CD4-positive, alpha-beta T cell treated with Interleukin-21 for 1 hour (primary cell): ENCODE data around the gene SESN2.
A peak's percentile ranks its signal among the peaks of the same experiment; 100 is the strongest.

Experiments used
- DNase-seq: peaks from one replicate; pipeline ENCODE4 v3.0.0-alpha.2; 2020

Gene SESN2, protein sequence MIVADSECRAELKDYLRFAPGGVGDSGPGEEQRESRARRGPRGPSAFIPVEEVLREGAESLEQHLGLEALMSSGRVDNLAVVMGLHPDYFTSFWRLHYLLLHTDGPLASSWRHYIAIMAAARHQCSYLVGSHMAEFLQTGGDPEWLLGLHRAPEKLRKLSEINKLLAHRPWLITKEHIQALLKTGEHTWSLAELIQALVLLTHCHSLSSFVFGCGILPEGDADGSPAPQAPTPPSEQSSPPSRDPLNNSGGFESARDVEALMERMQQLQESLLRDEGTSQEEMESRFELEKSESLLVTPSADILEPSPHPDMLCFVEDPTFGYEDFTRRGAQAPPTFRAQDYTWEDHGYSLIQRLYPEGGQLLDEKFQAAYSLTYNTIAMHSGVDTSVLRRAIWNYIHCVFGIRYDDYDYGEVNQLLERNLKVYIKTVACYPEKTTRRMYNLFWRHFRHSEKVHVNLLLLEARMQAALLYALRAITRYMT

DNA sequence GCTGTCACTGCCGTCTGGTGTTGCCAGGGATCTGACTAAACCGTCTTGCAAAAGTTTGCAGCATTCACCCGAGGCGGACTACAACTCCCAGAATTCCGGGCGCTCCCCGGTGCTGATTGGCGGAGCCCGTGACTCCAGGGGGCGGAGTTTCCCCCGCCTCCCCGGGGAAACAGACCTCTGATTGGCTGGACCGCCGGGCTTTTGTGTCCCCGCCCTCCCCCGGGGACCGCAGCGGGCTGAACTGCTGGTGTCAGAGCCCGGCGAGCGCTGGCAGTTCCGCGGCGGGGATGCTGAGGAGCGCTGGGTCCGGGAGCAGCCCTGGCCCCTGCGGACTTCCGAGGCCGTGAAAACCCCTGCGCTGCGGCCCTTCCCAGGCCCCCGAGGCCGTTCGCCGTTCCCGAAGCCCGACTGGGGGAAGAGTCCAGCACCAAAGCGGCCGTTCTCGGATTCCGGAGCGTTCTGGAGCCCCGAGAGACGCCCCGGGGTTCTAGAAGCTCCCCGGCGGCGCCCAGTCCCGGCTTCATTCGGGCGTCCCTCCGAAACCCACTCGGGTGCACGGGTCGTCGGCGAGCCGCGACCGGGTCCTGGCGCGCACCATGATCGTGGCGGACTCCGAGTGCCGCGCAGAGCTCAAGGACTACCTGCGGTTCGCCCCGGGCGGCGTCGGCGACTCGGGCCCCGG is at the start of gene SESN2:
TSS of gene SESN2 (plus strand) at position 267 of the 682 bp plus-strand sequence. CDS start at position 597, 330 bp downstream.
- DNase-seq = peak; percentile 99

DNA sequence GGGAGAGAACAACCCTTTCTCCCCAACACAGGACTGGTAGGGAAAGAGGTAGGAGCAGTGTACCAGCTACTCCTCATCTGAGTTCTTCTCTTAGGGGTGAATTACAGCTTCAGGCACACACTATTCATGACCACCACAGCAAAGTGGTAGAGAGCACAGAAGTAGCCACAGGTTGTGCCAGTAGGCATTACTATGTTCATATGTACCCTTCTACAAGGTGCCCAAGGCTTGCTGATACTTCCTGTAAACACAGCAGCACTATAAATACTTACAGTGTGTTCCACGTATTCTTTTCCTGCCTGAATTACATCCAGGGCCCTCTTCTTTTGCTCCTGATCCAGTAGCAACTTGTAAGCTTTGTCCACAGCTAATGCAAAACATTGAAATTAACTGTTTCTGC is 49.6 kb upstream of the SESN2 start:
- DNase-seq = no peak

GRCh38 chr1:28213315-28213714 is 46.0 kb upstream of the SESN2 start:
- DNase-seq = no peak

DNA sequence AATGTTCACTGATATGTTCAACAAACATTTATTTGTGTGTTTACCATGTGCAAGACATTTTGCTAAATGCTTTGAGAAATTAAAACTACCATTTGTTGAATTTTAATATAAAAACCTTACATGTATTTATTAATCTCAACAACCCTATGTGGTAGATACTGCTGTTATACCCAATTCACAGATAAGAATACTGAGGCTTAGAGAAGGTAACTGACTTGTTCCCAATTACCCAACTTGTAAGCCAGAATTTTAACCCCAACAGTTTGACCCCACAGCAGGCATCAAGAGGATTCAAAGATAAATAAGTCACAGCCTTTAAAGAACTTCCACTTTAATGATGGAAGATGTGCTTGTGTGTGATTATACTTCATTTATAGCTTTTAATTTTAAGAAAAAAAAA is 30.2 kb upstream of the SESN2 start:
- DNase-seq = no peak

DNA sequence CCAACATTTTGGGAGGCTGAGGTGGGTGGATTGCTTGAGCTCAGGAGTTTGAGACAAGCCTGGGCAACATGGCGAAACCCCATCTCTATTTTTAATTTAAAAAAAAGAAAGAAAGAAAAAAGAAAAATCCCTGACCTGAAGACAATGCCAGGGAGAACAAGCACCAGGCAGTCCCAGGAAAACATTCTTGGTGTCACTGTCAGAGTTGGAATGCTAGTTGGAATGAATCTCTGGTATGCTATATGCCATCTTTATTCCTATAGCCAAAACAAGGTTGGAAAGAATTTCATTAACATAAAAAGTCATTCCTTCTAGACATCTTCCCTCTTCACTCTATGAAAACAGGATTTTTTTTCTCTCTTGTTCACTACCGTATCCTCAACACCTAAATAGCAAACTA is 29.3 kb upstream of the SESN2 start:
- DNase-seq = no peak

GRCh38 chr1:28232558-28233263 is 26.6 kb upstream of the SESN2 start, which contains the start of gene DNAJC8:
DNAJC8 (minus strand) TSS chr1:28233029; CDS start chr1:28232998, 31 bp downstream.
- DNase-seq = peak; percentile 93

- no peak for DNase-seq
These were observed 26.1 kb upstream of the SESN2 start for GRCh38 chr1:28233264-28233606.

DNA sequence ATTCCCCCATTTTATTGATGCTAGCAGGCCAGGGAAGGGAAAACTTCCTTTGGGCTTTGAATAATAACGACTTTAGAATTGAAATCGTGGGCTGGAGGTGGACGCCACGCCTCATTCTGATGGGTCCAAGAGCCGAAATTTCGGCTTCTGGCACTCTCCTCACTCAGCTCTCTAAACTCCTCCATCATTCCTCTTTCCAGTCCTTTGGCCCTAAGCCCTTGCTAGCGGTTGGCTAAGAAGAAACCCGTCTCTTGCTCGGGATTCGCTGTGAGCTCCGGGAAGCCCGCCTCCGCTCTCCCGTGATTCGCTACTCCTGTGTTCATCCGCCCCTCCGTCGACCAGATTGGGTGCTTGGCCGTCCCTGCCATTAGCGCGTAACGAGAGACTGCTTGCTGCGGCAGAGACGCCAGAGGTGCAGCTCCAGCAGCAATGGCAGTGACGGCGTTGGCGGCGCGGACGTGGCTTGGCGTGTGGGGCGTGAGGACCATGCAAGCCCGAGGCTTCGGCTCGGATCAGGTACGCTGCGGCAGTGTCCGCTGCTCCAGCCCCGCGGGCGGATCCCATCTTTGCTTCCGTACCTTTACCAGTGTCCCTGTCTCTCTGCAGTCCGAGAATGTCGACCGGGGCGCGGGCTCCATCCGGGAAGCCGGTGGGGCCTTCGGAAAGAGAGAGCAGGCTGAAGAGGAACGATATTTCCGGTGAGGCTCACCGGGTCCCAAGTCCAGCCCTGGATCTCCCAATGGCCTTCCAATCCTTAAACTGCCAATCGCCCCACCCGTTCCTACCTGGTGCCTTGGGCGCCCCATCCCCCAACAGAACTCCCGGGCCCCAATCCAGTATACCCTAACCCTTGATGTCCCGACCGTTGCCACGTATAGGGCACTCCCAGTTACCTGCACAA is 23.3 kb upstream of the SESN2 start, which contains the start of gene ATP5IF1:
TSS of gene ATP5IF1 (plus strand) at position 370 of the 901 bp plus-strand sequence. CDS start at position 430, 60 bp downstream.
- DNase-seq = peak; percentile 96

- no peak for DNase-seq
These were observed 22.5 kb upstream of the SESN2 start for GRCh38 chr1:28236656-28237322.

GRCh38 chr1:28239004-28239403 is 20.3 kb upstream of the SESN2 start:
- no peak for DNase-seq

GRCh38 chr1:28240024-28240423 is 19.3 kb upstream of the SESN2 start:
- DNase-seq = no peak

- DNase-seq = no peak
These were observed 17.6 kb upstream of the SESN2 start for GRCh38 chr1:28241638-28242241.

DNA sequence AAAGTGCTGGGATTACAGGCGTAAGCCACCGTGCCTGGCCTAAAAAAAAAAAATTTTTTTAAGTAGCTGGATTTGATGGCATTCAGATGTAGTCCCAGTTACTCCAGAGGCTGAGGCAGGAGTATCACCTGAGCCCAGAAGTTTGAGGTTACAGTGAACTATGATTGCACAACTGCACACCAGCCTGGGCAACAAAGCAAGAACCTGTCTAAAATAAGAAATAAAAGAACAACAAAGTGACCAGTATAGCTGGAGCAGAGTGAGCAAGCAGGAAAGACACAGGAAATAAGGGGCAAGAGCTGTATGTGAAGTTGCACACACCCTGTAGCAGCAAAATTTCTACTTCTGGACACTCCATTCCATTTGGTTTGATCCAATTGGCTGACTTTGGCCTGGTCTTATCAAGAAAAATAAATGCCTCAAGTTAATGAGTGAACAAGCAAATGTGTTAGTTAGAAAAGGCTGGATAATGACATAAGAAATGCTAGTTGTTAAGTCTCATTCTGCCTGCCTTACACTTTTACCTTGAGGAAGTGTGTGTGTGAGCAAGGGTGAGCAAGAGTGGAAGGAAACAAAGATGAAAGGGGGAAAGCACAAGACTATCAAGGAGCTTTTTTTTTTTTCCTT is 15.5 kb upstream of the SESN2 start:
- peak; percentile 31 for DNase-seq

DNA sequence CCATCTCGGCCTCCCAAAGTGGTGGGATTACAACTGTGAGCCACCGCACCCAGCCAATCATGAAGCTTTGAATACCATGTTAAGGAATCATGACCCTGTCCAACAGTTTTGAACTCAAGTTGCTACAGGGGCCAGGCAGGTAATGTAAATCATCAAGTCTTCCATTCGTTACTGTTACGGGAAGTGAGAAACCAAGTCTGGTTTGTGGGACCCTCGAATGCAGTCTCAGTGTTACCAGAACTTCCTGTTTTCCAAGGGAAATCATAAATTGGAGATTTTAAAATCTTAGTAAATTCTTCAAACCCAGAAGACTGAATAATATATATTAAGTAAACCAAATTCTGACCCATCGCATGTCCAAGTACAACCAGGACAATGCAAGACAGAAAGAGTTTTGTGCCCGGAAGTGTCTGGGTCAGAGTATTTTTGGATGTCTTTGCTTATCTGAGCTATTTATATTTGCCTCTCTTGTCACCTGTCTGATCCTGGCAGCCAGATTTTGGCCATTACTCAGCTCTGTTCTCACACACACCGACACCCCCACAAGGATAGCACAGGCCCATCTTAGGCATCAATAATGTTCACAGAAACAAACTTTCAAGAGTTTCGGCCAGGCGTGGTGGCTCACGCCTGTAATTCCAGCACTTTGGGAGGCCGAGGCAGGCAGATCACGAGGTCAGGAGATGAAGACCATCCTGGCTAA is 14.6 kb upstream of the SESN2 start:
- no peak for DNase-seq

GRCh38 chr1:28246427-28246832 is 12.9 kb upstream of the SESN2 start:
- DNase-seq = peak; percentile 86

DNA sequence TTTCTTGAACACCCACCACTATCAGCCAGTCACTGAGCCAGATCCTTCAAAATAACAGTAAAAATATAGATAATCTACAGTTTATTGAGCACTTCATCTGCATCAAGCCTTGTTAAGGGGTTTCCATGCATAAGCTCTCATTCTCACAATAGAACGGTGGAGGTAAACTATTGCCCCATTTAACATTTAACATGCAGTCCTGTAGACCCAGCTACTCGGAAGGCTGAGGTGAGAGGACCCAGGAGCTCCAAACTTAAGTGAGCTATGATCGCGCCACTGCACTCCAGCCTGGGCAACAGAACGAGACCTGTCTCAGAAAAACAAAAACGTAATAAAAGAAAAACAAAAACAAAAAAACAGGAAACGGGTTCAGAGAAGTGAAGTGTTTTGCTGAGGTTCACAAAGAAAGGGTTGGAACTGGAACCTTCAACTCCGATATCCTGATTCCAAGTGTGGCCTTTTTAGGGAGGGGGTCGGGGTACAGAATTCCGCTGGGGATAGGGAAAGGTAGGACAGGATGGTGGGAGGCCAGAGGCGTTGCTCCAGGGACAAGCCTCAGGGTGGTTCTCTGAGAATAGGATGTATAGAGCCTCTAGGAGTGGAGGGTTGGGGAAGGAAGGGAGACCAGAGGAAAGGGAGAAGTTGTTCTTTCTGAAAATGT is 11.6 kb upstream of the SESN2 start:
- DNase-seq = no peak

- peak; percentile 86 for DNase-seq
These were observed 10.9 kb upstream of the SESN2 start for GRCh38 chr1:28248273-28249012.

GRCh38 chr1:28249013-28249865 is 10.1 kb upstream of the SESN2 start:
- no peak for DNase-seq
